ENCODE data around the gene UVSSA. TPM values are rescaled to one million over a fixed set of nuclear protein-coding genes. Genes with fewer than 3 reads are reported as not detected.

Gene UVSSA
- total RNA-seq, 2 donors from 2014 or later: 18.2 to 26.0 TPM

DNA sequence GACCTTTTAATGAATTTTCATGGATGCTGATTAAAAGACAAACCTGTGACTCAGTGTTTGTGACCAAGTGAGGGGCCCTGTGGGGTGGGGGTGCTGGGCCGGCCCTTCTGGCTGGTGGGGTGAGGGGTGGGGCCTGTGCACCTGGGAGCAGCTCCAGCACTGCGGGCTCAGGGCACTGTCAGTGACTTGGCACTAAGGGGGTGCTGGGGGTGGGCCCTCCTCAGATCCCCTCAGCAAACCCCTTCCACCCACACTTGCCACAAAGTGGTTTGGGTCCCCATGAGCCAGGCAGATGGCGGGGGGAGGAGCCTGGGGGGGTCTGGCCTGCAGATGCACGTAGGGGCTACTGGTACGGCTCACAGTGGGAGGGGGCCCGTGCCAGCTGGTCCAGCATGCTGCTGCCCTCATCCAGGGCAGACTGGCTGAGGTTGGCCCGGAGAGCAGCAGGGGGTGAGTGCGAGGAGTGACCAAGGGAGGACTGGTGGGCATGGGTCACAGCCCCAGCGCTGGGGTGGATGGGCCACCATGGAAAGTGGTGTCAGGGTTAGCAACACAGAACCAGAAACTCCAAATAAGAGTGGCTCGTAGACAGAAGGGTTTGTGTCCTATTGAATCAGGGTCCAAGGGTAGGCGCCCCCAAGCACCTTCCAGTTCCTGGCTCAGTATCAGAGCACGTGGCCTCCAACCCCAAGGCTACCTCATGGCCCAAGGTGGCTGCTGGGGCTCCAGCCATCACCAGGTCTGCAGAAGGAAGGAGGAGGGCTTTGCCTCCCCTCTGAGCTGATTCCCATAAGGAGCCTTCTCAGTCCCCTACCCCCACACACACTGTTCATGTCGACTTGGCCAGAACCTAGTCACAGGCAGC is 49.2 kb downstream of the UVSSA start:
- ATAC-seq: no peak
- H3K27me3 ChIP-seq: no peaks in the 10 kb centered on the region
- no peaks in the 10 kb centered on the region for H3K4me1 ChIP-seq
- 96 to 98% methylated on average over 8 to 10 of the region's 13 CpGs for WGBS, 2 donors
- peaks cover 0 to 13% (median 0%) of the 10 kb centered on the region in 3 donors for H3K9me3 ChIP-seq
- TF ChIP-seq POLR2A (IDR thresholded peaks at IDR 0.05): no peak
- TF ChIP-seq, protein P1, sequence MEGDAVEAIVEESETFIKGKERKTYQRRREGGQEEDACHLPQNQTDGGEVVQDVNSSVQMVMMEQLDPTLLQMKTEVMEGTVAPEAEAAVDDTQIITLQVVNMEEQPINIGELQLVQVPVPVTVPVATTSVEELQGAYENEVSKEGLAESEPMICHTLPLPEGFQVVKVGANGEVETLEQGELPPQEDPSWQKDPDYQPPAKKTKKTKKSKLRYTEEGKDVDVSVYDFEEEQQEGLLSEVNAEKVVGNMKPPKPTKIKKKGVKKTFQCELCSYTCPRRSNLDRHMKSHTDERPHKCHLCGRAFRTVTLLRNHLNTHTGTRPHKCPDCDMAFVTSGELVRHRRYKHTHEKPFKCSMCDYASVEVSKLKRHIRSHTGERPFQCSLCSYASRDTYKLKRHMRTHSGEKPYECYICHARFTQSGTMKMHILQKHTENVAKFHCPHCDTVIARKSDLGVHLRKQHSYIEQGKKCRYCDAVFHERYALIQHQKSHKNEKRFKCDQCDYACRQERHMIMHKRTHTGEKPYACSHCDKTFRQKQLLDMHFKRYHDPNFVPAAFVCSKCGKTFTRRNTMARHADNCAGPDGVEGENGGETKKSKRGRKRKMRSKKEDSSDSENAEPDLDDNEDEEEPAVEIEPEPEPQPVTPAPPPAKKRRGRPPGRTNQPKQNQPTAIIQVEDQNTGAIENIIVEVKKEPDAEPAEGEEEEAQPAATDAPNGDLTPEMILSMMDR (IDR thresholded peaks at IDR 0.05): no peak
- peak in 3 of 4 donors; percentile 2 to 9 (median 5) for DNase-seq
- H3K36me3 ChIP-seq (replicated peaks in 1 of 2; ENCODE audit: insufficient read depth in 1 of 2, low read depth in 2 of 2): no peaks in the 10 kb centered on the region
- intact Hi-C loops (cut with DNase I): no loop called here
- no peak overlapping the region for H3K4me3 ChIP-seq
- H3K27ac ChIP-seq: no peak overlapping the region

DNA sequence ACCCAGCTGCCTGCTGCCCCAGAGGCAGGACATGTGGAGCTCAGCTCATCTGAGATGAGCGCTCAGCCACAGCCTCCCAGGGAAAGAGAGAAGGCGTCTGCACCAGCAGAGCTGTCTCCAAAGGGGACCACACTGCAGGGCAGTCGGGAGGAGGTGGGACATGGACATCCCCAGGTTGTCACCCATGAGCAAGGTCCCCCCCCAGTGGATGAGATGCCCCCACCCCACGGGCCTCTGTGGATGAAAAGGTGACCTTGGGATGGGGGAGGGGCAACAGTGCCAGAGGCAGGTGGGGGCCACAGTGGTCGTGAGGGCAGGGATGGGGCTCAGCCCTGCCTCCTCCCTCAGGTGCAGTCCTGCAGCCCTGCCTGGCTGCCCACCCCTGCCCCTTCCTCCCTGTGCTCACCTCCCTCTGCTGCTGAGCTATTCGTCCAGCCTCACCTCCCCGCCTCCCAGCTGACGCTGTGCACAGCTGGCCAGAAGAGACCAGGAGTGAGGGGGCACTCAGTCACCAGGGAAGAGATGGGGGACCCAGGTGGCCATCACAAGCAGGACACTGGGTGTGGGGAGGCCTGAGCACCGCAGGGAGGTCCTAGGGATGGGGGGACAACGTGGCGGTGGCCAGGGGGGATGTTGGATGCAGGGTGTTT is 49.9 kb downstream of the UVSSA start:
- TF ChIP-seq POLR2A (IDR thresholded peaks at IDR 0.05): no peak
- TF ChIP-seq, protein P1 (IDR thresholded peaks at IDR 0.05): no peak
- peaks cover 0 to 13% (median 0%) of the 10 kb centered on the region in 3 donors for H3K9me3 ChIP-seq
- ATAC-seq: no peak
- intact Hi-C loops (cut with DNase I): no loop called here
- H3K36me3 ChIP-seq (replicated peaks in 1 of 2; ENCODE audit: insufficient read depth in 1 of 2, low read depth in 2 of 2): no peaks in the 10 kb centered on the region
- H3K27ac ChIP-seq: no peak overlapping the region
- peaks cover 0 to 3% of the 10 kb centered on the region in 2 donors for H3K27me3 ChIP-seq
- 92 to 100% methylated on average over 8 to 11 of the region's 11 CpGs for WGBS, 2 donors
- DNase-seq: peak in 2 of 4 donors; percentile 1 to 6
- no peak overlapping the region for H3K4me3 ChIP-seq
- no peaks in the 10 kb centered on the region for H3K4me1 ChIP-seq

DNA sequence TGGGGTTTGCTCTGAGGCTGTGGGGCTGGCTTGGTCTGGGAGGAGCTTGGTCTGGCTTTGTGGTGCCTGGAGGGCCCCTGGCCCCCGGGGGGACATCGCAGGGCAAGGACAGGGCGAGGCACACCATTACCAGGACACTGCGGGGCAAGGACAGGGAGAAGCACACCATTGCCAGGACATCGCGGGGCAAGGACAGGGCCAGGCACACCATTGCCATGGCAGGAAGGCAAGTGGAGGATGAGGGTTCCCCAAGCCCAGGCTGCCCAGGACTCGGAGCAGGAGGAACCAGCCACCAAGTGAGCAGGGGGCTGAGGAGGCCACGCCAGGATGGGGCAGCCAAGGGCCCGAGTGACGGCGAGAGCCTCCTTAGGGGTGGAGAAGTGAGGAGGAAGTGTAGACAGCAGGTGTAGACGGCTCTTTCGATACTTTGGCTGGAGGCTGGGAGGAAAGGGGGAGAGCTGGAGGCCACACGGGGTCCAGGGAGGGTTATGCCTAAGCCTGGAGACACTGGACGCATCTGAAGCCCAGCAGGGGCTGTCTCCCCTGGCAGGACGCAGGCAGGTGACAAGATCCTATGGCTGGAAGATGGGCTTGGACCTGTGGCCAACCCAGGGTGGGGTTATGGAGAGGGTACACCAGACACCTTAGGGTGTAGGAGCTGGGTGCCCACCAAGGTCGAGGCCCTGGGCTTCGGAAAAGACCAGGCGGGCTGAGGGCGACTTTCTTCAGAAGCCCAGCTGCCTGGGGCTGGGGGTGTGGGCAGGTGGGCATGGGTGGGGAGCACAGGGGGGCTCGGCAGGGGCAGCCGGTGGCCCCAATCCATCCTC is 51.9 kb downstream of the UVSSA start:
- WGBS, 2 donors: 85 to 89% methylated on average over 17 to 19 of the region's 22 CpGs
- Histone ChIP-seq H3K36me3 (replicated peaks in 1 of 2; ENCODE audit: insufficient read depth in 1 of 2, low read depth in 2 of 2) (no peaks in the 10 kb centered on the region), H3K27ac (no peak overlapping the region), H3K4me1 (peaks cover 17% of the 10 kb centered on the region), H3K4me3 (no peak overlapping the region), H3K27me3 (peaks cover 0 to 20% of the 10 kb centered on the region in 2 donors), H3K9me3 (peaks cover 0 to 8% (median 0%) of the 10 kb centered on the region in 3 donors)
- TF ChIP-seq, protein P1 (IDR thresholded peaks at IDR 0.05): no peak
- no peak for TF ChIP-seq POLR2A (IDR thresholded peaks at IDR 0.05)
- intact Hi-C loops (cut with DNase I): no loop called here
- no peak for ATAC-seq
- peak in 2 of 4 donors; percentile 4 to 6 for DNase-seq

DNA sequence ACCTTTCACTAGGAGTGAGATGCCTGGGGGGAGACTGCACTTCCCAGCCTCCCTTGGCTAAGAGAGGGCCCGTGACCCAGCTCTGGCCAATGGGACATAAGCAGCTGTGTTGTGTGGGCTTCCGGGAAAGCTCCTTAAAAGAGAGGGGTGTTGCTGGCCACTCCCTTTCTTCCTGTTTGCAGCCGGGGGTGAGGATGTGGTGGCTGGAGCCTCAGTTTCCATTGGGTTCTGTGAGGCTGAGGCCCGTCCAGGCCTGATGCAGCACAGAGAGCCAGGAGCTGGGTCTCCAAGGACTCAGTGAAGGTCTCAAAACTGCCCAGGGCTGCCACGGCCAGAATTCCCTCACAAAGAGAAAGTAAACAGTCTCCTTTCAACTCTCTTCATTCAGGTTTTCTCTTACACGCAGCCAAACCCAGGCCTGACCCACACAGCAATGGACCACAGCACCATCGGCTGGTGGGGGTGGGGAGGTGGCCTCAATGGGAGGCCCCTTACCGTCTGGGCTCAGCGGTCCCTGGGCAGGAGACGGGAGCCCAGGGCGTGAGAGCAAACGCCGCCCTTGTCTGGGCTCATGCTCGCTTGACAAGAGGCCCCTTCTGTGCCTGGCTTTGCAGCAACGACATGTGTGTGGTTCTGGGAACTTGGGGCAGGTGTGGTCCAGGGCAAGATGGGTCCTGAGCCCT is 52.6 kb downstream of the UVSSA start:
- 76 to 78% methylated on average over 8 to 15 of the region's 15 CpGs for WGBS, 2 donors
- intact Hi-C loops (cut with DNase I): no loop called here
- no peak overlapping the region for H3K4me3 ChIP-seq
- no peak for TF ChIP-seq POLR2A (IDR thresholded peaks at IDR 0.05)
- TF ChIP-seq, protein P1 (IDR thresholded peaks at IDR 0.05): no peak
- no peak overlapping the region for H3K27ac ChIP-seq
- ATAC-seq: no peak
- H3K27me3 ChIP-seq: peaks cover 7 to 28% of the 10 kb centered on the region in 2 donors
- H3K9me3 ChIP-seq: peaks cover 0 to 8% (median 0%) of the 10 kb centered on the region in 3 donors
- H3K36me3 ChIP-seq (replicated peaks in 1 of 2; ENCODE audit: insufficient read depth in 1 of 2, low read depth in 2 of 2): no peaks in the 10 kb centered on the region
- DNase-seq: peak in 1 of 4 donors; percentile 4
- H3K4me1 ChIP-seq: peaks cover 25% of the 10 kb centered on the region

Measured in body of pancreas (tissue), 4 donors.